GM18517 (cell line): ENCODE measurements around the gene KMT5C.

ENCODE experiments used
- ATAC-seq: cut with Tn5 transposase; IDR thresholded peaks from one replicate; pipeline ENCODE4 v1.9.1; 2021; ENCODE audit warnings: mild to moderate bottlenecking, moderate library complexity; ENCODE audit not compliant: unreplicated experiment

Gene KMT5C

GRCh38 chr19:55365245-55365644, 25.6 kb downstream of the KMT5C start:
- no peak for ATAC-seq

GRCh38 chr19:55365964-55366363, 26.3 kb downstream of the KMT5C start:
- no peak for ATAC-seq

- no peak for ATAC-seq
Observed at GRCh38 chr19:55366790-55367189, 27.1 kb downstream of the KMT5C start.

- no peak for ATAC-seq
Observed at GRCh38 chr19:55368106-55368505, 28.4 kb downstream of the KMT5C start.

GRCh38 chr19:55368701-55369563, 29.3 kb downstream of the KMT5C start:
- ATAC-seq, result no peak

GRCh38 chr19:55369653-55370304, 30.1 kb downstream of the KMT5C start:
- no peak for ATAC-seq

- no peak for ATAC-seq
Observed at GRCh38 chr19:55370305-55370988, 30.8 kb downstream of the KMT5C start, which contains the start of gene IL11. TSS of gene IL11 (minus strand) at chr19:55370463. CDS start at chr19:55370310, 153 bp downstream.

- no peak for ATAC-seq
Observed at GRCh38 chr19:55372316-55373081, 32.8 kb downstream of the KMT5C start.

- ATAC-seq, result no peak
Observed at GRCh38 chr19:55373306-55373992, 33.8 kb downstream of the KMT5C start.

- no peak for ATAC-seq
Observed at GRCh38 chr19:55373993-55374757, 34.5 kb downstream of the KMT5C start.

- no peak for ATAC-seq
Observed at GRCh38 chr19:55376241-55376933, 36.7 kb downstream of the KMT5C start, which contains the start of gene TMEM190. TSS of gene TMEM190 (plus strand) at chr19:55376826. CDS start at chr19:55376854, 28 bp downstream.

GRCh38 chr19:55377356-55378131, 37.9 kb downstream of the KMT5C start:
- no peak for ATAC-seq

- ATAC-seq, result no peak
Observed at GRCh38 chr19:55379174-55379573, 39.5 kb downstream of the KMT5C start.

GRCh38 chr19:55382013-55382412, 42.3 kb downstream of the KMT5C start:
- ATAC-seq, result no peak

GRCh38 chr19:55382522-55383054, 42.9 kb downstream of the KMT5C start:
- ATAC-seq, result no peak

- ATAC-seq, result no peak
Observed at GRCh38 chr19:55383279-55384130, 43.8 kb downstream of the KMT5C start.
